OCI-LY3 (cell line): ENCODE data around the gene PPP1R1C.

Source experiments
- CTCF ChIP-seq: fragments of 200-600, 300-600 bp; sonication (generic); IDR thresholded peaks from 2 replicates; pipeline ENCODE4 v1.5.1; 2014; ENCODE audit warnings: antibody characterized with exemption, low read length, low read depth
- EZH2phosphoT487 ChIP-seq: fragments of 200-600 bp; shearing (Covaris generic); IDR thresholded peaks from 2 replicates; pipeline ENCODE4 v1.6.1; 2018; ENCODE audit warnings: antibody characterized with exemption, mixed run types, low read depth

GRCh38 chr2:182144776-182145165 is 159.1 kb downstream of the PPP1R1C start:
- TF ChIP-seq CTCF, result no peak
- no peak for TF ChIP-seq EZH2phosphoT487
